ENCODE results near the gene CR1L.
"Not testable (repeated sequence)": the region's sequence is repeated elsewhere in the genome, so short reads cannot be mapped to it uniquely, and the experiment has no call there.

The CR1L gene

GRCh38 chr1:207747627-207748492 is 102.9 kb downstream of the CR1L start:
- no peaks in the 10 kb centered on the region for H3K9me3 ChIP-seq (ENCODE audit: control insufficient read depth in 2 of 2, low read length in 2 of 2)
- no peak overlapping the region for H3K4me3 ChIP-seq (ENCODE audit: low read length in 2 of 2)

GRCh38 chr1:207748737-207749528 is 104.0 kb downstream of the CR1L start:
- Histone ChIP-seq H3K27me3 (ENCODE audit: control insufficient read depth in 1 of 2, insufficient read depth in 2 of 2, low read length in 2 of 2) (no peaks in the 10 kb centered on the region), H3K27ac (ENCODE audit: low read length) (no peak overlapping the region), H3K4me1 (ENCODE audit: control insufficient read depth, insufficient read depth, low read length) (peaks cover 16% of the 10 kb centered on the region), H3K36me3 (ENCODE audit: control insufficient read depth in 2 of 2, insufficient read depth in 2 of 2, low read length in 2 of 2) (no peaks in the 10 kb centered on the region), H3K9ac (ENCODE audit: low read length in 2 of 2) (no peak overlapping the region), H3K9me3 (ENCODE audit: control insufficient read depth in 2 of 2, low read length in 2 of 2) (no peaks in the 10 kb centered on the region), H3K4me3 (ENCODE audit: low read length in 2 of 2) (no peak overlapping the region)

More at GRCh38 chr1:207747627-207748492, 102.9 kb downstream of the CR1L start:
- H3K4me1 ChIP-seq (ENCODE audit: control insufficient read depth, insufficient read depth, low read length), result peaks cover 10% of the 10 kb centered on the region
- H3K27me3 ChIP-seq (ENCODE audit: control insufficient read depth in 1 of 2, insufficient read depth in 2 of 2, low read length in 2 of 2), result no peaks in the 10 kb centered on the region
- H3K27ac ChIP-seq (ENCODE audit: low read length), result no peak overlapping the region
- H3K36me3 ChIP-seq (ENCODE audit: control insufficient read depth in 2 of 2, insufficient read depth in 2 of 2, low read length in 2 of 2), result no peaks in the 10 kb centered on the region
- H3K9ac ChIP-seq (ENCODE audit: low read length in 2 of 2), result no peak overlapping the region

GRCh38 chr1:207750631-207751305 is 105.8 kb downstream of the CR1L start:
- Histone ChIP-seq H3K9ac (ENCODE audit: low read length in 2 of 2) (peak overlapping the region; percentile 78 to 89), H3K36me3 (ENCODE audit: control insufficient read depth in 2 of 2, insufficient read depth in 2 of 2, low read length in 2 of 2) (no peaks in the 10 kb centered on the region), H3K4me3 (ENCODE audit: low read length in 2 of 2) (peak overlapping the region; percentile 95 to 97), H3K9me3 (ENCODE audit: control insufficient read depth in 2 of 2, low read length in 2 of 2) (no peaks in the 10 kb centered on the region), H3K27me3 (ENCODE audit: control insufficient read depth in 1 of 2, insufficient read depth in 2 of 2, low read length in 2 of 2) (no peaks in the 10 kb centered on the region), H3K4me1 (ENCODE audit: control insufficient read depth, insufficient read depth, low read length) (peaks cover 22% of the 10 kb centered on the region), H3K27ac (ENCODE audit: low read length) (peak overlapping the region; percentile 94)

- peaks cover 25% of the 10 kb centered on the region for H3K4me1 ChIP-seq (ENCODE audit: control insufficient read depth, insufficient read depth, low read length)
Measured at GRCh38 chr1:207751463-207751789, 106.5 kb downstream of the CR1L start.

GRCh38 chr1:207751790-207752455 is 107.0 kb downstream of the CR1L start, which contains the start of gene CD46:
Gene CD46, plus strand, starts transcription at chr1:207752054. Its CDS starts 159 bp downstream, at chr1:207752213.
- H3K4me1 ChIP-seq (ENCODE audit: control insufficient read depth, insufficient read depth, low read length), result peaks cover 25% of the 10 kb centered on the region

More at GRCh38 chr1:207751463-207751789, 106.5 kb downstream of the CR1L start:
- not testable (repeated sequence) for H3K36me3 ChIP-seq (ENCODE audit: control insufficient read depth in 2 of 2, insufficient read depth in 2 of 2, low read length in 2 of 2); H3K27me3 ChIP-seq (ENCODE audit: control insufficient read depth in 1 of 2, insufficient read depth in 2 of 2, low read length in 2 of 2); H3K9me3 ChIP-seq (ENCODE audit: control insufficient read depth in 2 of 2, low read length in 2 of 2)
- H3K27ac ChIP-seq (ENCODE audit: low read length), result peak overlapping the region; percentile 94
- peak overlapping the region; percentile 78 to 89 for H3K9ac ChIP-seq (ENCODE audit: low read length in 2 of 2)
- peak overlapping the region; percentile 95 to 97 for H3K4me3 ChIP-seq (ENCODE audit: low read length in 2 of 2)

GRCh38 chr1:207752456-207752998 is 107.6 kb downstream of the CR1L start:
- H3K27ac ChIP-seq (ENCODE audit: low read length), result peak overlapping the region; percentile 94
- H3K4me1 ChIP-seq (ENCODE audit: control insufficient read depth, insufficient read depth, low read length), result peaks cover 25% of the 10 kb centered on the region
- no peaks in the 10 kb centered on the region for H3K36me3 ChIP-seq (ENCODE audit: control insufficient read depth in 2 of 2, insufficient read depth in 2 of 2, low read length in 2 of 2)
- H3K27me3 ChIP-seq (ENCODE audit: control insufficient read depth in 1 of 2, insufficient read depth in 2 of 2, low read length in 2 of 2), result no peaks in the 10 kb centered on the region
- no peaks in the 10 kb centered on the region for H3K9me3 ChIP-seq (ENCODE audit: control insufficient read depth in 2 of 2, low read length in 2 of 2)
- H3K4me3 ChIP-seq (ENCODE audit: low read length in 2 of 2), result peak overlapping the region; percentile 95 to 97
- peak overlapping the region; percentile 78 to 83 for H3K9ac ChIP-seq (ENCODE audit: low read length in 2 of 2)

More at GRCh38 chr1:207751790-207752455, 107.0 kb downstream of the CR1L start, which contains the start of gene CD46:
- peak within 1 kb of the TSS; percentile 95 to 97 for H3K4me3 ChIP-seq (ENCODE audit: low read length in 2 of 2)
- H3K36me3 ChIP-seq (ENCODE audit: control insufficient read depth in 2 of 2, insufficient read depth in 2 of 2, low read length in 2 of 2), result no peaks in the 10 kb centered on the region
- H3K9ac ChIP-seq (ENCODE audit: low read length in 2 of 2), result peak within 1 kb of the TSS; percentile 78 to 89
- H3K9me3 ChIP-seq (ENCODE audit: control insufficient read depth in 2 of 2, low read length in 2 of 2), result no peaks in the 10 kb centered on the region
- peak within 1 kb of the TSS; percentile 94 for H3K27ac ChIP-seq (ENCODE audit: low read length)
- H3K27me3 ChIP-seq (ENCODE audit: control insufficient read depth in 1 of 2, insufficient read depth in 2 of 2, low read length in 2 of 2), result no peaks in the 10 kb centered on the region

GRCh38 chr1:207753611-207754010 is 108.7 kb downstream of the CR1L start:
- H3K36me3 ChIP-seq (ENCODE audit: control insufficient read depth in 2 of 2, insufficient read depth in 2 of 2, low read length in 2 of 2), result peaks cover 0 to 6% of the 10 kb centered on the region in 2 donors
- H3K9ac ChIP-seq (ENCODE audit: low read length in 2 of 2), result no peak overlapping the region
- no peak overlapping the region for H3K27ac ChIP-seq (ENCODE audit: low read length)
- H3K4me1 ChIP-seq (ENCODE audit: control insufficient read depth, insufficient read depth, low read length), result peaks cover 25% of the 10 kb centered on the region
- H3K4me3 ChIP-seq (ENCODE audit: low read length in 2 of 2), result peak overlapping the region; percentile 95 to 97
- H3K9me3 ChIP-seq (ENCODE audit: control insufficient read depth in 2 of 2, low read length in 2 of 2), result no peaks in the 10 kb centered on the region
- no peaks in the 10 kb centered on the region for H3K27me3 ChIP-seq (ENCODE audit: control insufficient read depth in 1 of 2, insufficient read depth in 2 of 2, low read length in 2 of 2)

GRCh38 chr1:207754011-207754410 is 109.1 kb downstream of the CR1L start:
- Histone ChIP-seq H3K27me3 (ENCODE audit: control insufficient read depth in 1 of 2, insufficient read depth in 2 of 2, low read length in 2 of 2) (no peaks in the 10 kb centered on the region), H3K4me1 (ENCODE audit: control insufficient read depth, insufficient read depth, low read length) (peaks cover 25% of the 10 kb centered on the region), H3K27ac (ENCODE audit: low read length) (no peak overlapping the region), H3K9me3 (ENCODE audit: control insufficient read depth in 2 of 2, low read length in 2 of 2) (no peaks in the 10 kb centered on the region), H3K4me3 (ENCODE audit: low read length in 2 of 2) (peak overlapping the region in 1 of 2 donors; percentile 95), H3K9ac (ENCODE audit: low read length in 2 of 2) (no peak overlapping the region), H3K36me3 (ENCODE audit: control insufficient read depth in 2 of 2, insufficient read depth in 2 of 2, low read length in 2 of 2) (peaks cover 0 to 6% of the 10 kb centered on the region in 2 donors)

- peaks cover 25% of the 10 kb centered on the region for H3K4me1 ChIP-seq (ENCODE audit: control insufficient read depth, insufficient read depth, low read length)
- H3K36me3 ChIP-seq (ENCODE audit: control insufficient read depth in 2 of 2, insufficient read depth in 2 of 2, low read length in 2 of 2), result peaks cover 2 to 6% of the 10 kb centered on the region in 2 donors
- no peaks in the 10 kb centered on the region for H3K9me3 ChIP-seq (ENCODE audit: control insufficient read depth in 2 of 2, low read length in 2 of 2)
- H3K27ac ChIP-seq (ENCODE audit: low read length), result no peak overlapping the region
- H3K27me3 ChIP-seq (ENCODE audit: control insufficient read depth in 1 of 2, insufficient read depth in 2 of 2, low read length in 2 of 2), result no peaks in the 10 kb centered on the region
- H3K4me3 ChIP-seq (ENCODE audit: low read length in 2 of 2), result no peak overlapping the region
- no peak overlapping the region for H3K9ac ChIP-seq (ENCODE audit: low read length in 2 of 2)
Measured at GRCh38 chr1:207754974-207755700, 110.2 kb downstream of the CR1L start.
